Measurements from ENCODE around the gene DLG1. TPM values are rescaled to one million over a fixed set of nuclear protein-coding genes. Genes with fewer than 3 reads are reported as not detected.
"Not testable (repeated sequence)": the region's sequence is repeated elsewhere in the genome, so short reads cannot be mapped to it uniquely, and the experiment has no call there.

Gene DLG1
- total RNA-seq, 1 donor from 2014 or later = 114 TPM

DNA sequence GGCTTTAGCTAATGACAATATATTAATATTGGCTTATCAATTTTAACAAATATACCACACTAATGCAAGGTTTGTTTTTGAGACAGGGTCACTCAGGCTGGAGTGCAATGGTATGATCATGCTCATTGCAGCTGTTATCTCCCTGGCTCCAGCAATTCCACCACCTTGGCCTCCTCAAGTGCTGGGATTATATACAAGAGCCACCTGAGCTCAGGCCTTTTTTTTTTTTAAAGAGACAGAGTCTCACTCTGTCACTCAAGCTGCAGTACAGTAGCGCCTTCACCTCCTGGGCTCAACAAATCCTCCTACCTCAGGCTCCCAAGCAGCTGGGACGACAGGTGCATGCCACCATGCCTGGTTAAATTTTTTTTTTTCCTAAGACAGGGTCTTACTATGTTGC is 11.7 kb downstream of the DLG1 start:
- Mint-ChIP-seq H3K4me3 (no peak overlapping the region), H3K4me1 (peaks cover 2% of the 10 kb centered on the region), H3K27ac (no peak overlapping the region), H3K36me3 (peaks cover 48% of the 10 kb centered on the region), H3K27me3 (ENCODE audit: low read depth) (no peaks in the 10 kb centered on the region), H3K9me3 (peaks cover 11% of the 10 kb centered on the region)
- no peak for DNase-seq (ENCODE audit: low spot score in 2 of 2, unreplicated experiment in 2 of 2)
- no peak for TF ChIP-seq CTCF (IDR thresholded peaks at IDR 0.05; ENCODE audit: unreplicated experiment)

DNA sequence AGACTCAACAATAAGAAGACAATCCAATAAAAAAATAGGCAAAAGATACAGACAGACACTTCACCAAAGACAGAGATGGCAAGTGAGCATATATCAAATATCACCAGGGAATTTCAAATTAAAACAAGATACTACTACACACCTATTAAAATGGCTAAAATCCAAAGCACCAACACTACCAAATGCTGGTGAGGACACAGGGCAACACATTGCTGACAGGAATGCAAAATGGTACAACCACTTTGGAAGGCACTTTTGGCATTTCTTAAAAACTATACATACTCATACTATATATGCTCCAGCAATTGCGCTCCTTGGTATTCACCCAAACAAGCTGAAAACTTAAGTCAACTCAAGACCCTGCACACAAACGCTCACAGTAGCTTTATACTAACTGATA is 12.9 kb downstream of the DLG1 start:
- Mint-ChIP-seq H3K4me1 (no peaks in the 10 kb centered on the region), H3K36me3 (peaks cover 55% of the 10 kb centered on the region), H3K27me3 (ENCODE audit: low read depth) (no peaks in the 10 kb centered on the region), H3K4me3 (no peak overlapping the region), H3K27ac (no peak overlapping the region), H3K9me3 (peaks cover 11% of the 10 kb centered on the region)
- no peak for DNase-seq (ENCODE audit: low spot score in 2 of 2, unreplicated experiment in 2 of 2)
- TF ChIP-seq CTCF (IDR thresholded peaks at IDR 0.05; ENCODE audit: unreplicated experiment) = no peak

- peaks cover 11% of the 10 kb centered on the region for H3K9me3 Mint-ChIP-seq
- no peaks in the 10 kb centered on the region for H3K4me1 Mint-ChIP-seq
- H3K27me3 Mint-ChIP-seq (ENCODE audit: low read depth) = no peaks in the 10 kb centered on the region
- DNase-seq (ENCODE audit: low spot score in 2 of 2, unreplicated experiment in 2 of 2) = no peak
- H3K4me3 Mint-ChIP-seq = no peak overlapping the region
- H3K36me3 Mint-ChIP-seq = peaks cover 60% of the 10 kb centered on the region
- no peak for TF ChIP-seq CTCF (IDR thresholded peaks at IDR 0.05; ENCODE audit: unreplicated experiment)
- no peak overlapping the region for H3K27ac Mint-ChIP-seq
Observed at GRCh38 chr3:197283045-197283444, 15.4 kb downstream of the DLG1 start.

GRCh38 chr3:197281849-197282248 is 16.6 kb downstream of the DLG1 start:
- no peak for TF ChIP-seq CTCF (IDR thresholded peaks at IDR 0.05; ENCODE audit: unreplicated experiment)
- Mint-ChIP-seq H3K9me3 (peaks cover 11% of the 10 kb centered on the region), H3K36me3 (peaks cover 56% of the 10 kb centered on the region), H3K4me1 (no peaks in the 10 kb centered on the region), H3K4me3 (no peak overlapping the region), H3K27ac (no peak overlapping the region), H3K27me3 (ENCODE audit: low read depth) (no peaks in the 10 kb centered on the region)
- DNase-seq (ENCODE audit: low spot score in 2 of 2, unreplicated experiment in 2 of 2) = no peak

DNA sequence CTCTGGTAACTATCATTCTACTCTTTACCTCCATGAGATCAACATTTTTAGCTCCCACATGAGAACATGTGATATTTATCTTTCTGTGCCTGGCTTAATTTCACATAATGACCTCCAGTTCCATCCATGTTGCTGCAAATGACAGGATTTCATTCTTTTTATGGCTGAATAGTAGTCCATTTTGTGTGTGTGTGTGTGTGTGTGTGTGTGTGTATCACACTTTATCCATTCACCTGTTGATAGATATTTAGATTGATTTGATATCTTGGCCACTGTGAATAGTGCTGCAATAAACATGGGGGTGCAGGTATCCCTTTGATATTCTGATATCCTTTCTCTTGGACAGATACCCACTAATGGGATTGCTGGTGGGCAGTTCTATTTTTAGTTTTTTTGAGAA is 18.3 kb downstream of the DLG1 start:
- Mint-ChIP-seq H3K4me1 (no peaks in the 10 kb centered on the region), H3K27me3 (ENCODE audit: low read depth) (no peaks in the 10 kb centered on the region), H3K9me3 (peaks cover under 1% of the 10 kb centered on the region), H3K4me3 (no peak overlapping the region), H3K27ac (no peak overlapping the region), H3K36me3 (peaks cover 43% of the 10 kb centered on the region)
- no peak for TF ChIP-seq CTCF (IDR thresholded peaks at IDR 0.05; ENCODE audit: unreplicated experiment)
- DNase-seq (ENCODE audit: low spot score in 2 of 2, unreplicated experiment in 2 of 2) = no peak

GRCh38 chr3:197278933-197279332 is 19.5 kb downstream of the DLG1 start:
- Mint-ChIP-seq H3K4me1 (no peaks in the 10 kb centered on the region), H3K4me3 (no peak overlapping the region), H3K9me3 (peaks cover 6% of the 10 kb centered on the region), H3K27me3 (ENCODE audit: low read depth) (no peaks in the 10 kb centered on the region), H3K27ac (no peak overlapping the region), H3K36me3 (peaks cover 43% of the 10 kb centered on the region)
- no peak for TF ChIP-seq CTCF (IDR thresholded peaks at IDR 0.05; ENCODE audit: unreplicated experiment)
- DNase-seq (ENCODE audit: low spot score in 2 of 2, unreplicated experiment in 2 of 2) = no peak

- not testable (repeated sequence) for H3K4me3 Mint-ChIP-seq; H3K27me3 Mint-ChIP-seq (ENCODE audit: low read depth); H3K4me1 Mint-ChIP-seq; DNase-seq (ENCODE audit: low spot score in 2 of 2, unreplicated experiment in 2 of 2); H3K9me3 Mint-ChIP-seq; H3K27ac Mint-ChIP-seq
- peaks cover 47% of the 10 kb centered on the region for H3K36me3 Mint-ChIP-seq
Observed at GRCh38 chr3:197276808-197277207, 21.6 kb downstream of the DLG1 start.
